Mucosa of gallbladder (tissue), 1 donor: ENCODE measurements around the gene FGGY. TPM values are rescaled to one million over a fixed set of nuclear protein-coding genes. Genes with fewer than 3 reads are reported as not detected.

Experiments
- DNase-seq: peaks from one replicate; pipeline ENCODE4 v3.0.0-alpha.2; 2020; ENCODE audit warnings: low spot score
- total RNA-seq: library from RNA; stranded (reverse); gene quantifications from one replicate; pipeline ENCODE4 v1.2.1, GENCODE V29; 2021
- donor health status: DM: no; HTN: no; CAD: no.

Gene FGGY
- total RNA-seq, 1 donor from 2014 or later, result 36.4 TPM

DNA sequence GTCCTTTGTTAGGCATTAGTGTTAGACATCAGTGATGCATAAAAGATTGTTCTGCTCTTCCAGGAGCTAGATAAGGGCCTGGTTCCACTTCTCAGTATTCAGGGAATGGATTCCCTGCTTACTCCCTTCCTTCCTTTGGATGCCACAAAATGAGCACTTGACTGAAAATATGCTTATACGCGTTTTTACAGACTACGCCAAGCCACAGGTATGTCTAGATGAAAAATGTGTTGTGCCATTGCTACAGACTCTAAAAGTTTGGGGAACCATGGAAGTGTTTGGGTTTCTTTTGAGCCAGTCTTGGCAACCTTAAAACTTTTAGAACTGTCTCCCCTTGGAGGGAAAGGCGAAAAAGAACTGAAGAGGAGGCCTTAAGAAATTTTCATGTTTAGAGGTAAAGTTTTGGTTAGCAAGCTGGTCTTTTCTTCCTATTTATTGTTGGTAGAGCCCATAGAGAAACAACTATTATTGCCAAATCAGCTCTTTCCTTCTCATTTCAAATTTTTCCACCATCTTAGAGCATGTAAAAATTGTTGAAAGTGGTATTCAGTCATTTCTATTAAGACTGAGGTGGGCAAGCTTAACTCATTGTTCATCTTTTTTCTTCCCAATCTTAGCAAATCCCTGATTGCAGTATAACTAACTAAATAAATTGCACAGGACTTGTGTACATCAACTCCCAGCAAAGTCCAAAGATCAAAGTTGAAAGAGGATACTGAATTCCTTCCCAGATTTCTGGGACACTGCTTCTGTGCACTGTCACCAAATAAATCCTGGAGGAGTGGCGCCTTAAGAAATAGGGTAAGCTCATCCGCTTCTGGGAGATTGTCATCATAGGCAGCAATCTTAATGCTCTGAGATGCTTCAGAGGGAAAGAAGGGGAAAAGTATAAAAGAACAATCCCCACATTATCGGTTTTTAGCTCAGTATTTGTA lies 18.9 kb downstream of the FGGY start:
- no peak for DNase-seq

- no peak for DNase-seq
Observed at GRCh38 chr1:59316497-59317128, 19.7 kb downstream of the FGGY start.

DNA sequence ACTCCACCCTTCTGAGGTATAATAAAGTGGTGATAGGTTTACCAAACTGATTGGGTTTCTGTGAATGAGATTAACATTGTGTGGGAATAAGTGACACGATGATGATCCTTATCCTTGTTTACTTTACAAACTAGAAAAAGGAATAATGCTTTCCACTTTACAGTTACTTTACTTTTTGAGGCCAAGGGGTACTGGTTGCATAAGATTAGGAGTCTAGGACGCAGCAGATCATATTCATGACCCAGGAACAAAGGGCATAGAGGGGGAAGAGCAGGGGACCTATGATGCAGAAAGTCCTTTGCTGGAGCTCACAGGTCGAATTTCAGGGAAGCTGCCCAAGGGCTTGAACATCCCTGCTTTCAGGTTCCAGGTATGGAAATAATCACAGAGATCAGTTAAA lies 20.4 kb downstream of the FGGY start:
- no peak for DNase-seq

DNA sequence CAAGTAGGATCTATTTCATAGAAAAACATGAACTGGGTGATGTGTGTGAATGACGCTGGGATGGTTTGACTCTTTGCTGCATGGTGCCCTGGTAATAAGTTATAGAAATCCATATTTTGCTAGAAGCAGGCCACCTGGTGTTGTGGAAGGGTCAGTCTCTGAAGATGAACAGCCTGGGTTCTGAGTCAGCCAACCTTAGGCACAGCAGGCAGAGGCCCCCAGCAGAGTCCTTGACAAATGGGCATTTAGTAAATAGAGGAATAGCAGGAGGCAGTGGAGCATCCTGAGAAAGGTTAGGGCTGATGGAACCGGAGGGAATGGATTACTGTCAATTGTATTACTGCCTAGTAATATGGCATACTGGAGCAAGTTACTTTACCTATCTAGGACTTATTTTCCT lies 20.9 kb downstream of the FGGY start:
- no peak for DNase-seq

- no peak for DNase-seq
Observed at GRCh38 chr1:59318271-59318860, 21.5 kb downstream of the FGGY start.

- no peak for DNase-seq
Observed at GRCh38 chr1:59322394-59322793, 25.5 kb downstream of the FGGY start.

DNA sequence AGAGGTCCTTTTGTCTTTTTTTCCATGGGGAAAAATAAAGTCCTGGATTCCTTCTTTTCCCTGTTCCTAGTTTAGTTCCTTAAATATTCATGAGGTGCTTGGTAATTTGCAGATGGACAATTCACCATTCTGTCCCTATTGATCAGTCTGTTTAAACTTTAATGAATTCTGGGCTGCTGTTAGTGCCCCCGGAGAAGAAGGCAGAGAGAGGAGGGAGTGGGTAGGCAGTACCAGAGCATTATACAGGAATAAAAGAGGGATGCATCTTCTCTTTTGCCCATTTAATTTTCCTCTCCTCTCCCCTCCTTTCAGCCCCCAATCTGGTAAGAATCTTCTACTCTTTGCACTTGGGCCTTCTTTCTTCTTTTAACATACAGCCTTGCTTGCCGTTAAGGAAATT lies 25.9 kb downstream of the FGGY start:
- no peak for DNase-seq

DNA sequence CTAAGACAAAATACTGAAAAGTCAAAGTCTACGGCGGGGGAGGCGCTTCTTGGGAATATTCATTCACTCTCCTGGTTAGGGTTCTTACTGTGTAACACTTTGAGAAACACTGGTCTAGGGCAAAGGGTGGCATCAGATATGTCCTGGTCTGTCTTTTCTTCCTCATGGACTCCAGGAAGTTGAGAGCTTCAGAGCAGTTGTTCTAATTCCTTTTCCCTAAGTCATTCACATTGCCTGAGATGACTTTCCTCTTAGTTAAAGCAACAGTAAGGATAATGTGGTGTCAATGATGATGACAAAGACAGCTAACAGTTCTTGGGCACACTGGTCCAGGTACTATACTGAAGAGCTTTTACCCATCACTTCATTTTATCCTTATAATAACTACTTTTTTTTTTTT lies 27.0 kb downstream of the FGGY start:
- no peak for DNase-seq

- no peak for DNase-seq
Observed at GRCh38 chr1:59328353-59328752, 31.5 kb downstream of the FGGY start.

DNA sequence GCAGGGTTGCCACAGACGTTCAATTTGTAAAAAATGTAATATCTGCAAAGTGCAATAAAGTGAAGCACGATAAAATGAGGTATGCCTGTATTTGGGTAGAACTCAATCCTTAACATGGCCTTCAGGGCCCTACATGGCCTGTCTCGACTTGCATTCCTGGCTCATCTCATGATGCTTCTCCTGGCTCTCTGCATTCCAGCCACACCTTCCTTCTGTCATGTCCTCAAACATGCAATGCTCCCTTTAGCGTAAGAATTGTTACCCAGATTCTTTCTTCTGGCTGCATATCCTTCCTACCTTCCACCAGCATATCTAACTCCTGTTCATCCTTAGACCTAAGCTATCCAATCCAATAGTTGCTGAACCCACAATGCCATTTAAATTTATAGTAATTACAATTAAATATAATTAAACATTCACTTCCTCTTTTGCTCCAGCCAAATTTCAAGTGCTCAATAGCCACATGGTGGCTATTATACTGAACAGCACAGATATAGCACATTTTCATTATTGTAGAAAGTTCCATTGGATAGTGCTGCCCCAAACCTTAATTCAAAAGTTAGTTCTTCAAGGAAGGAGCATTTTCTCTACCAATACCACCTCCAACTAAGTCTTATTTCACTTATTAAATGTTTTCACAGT lies 32.6 kb downstream of the FGGY start:
- no peak for DNase-seq

GRCh38 chr1:59331686-59332620 lies 35.1 kb downstream of the FGGY start:
- no peak for DNase-seq

DNA sequence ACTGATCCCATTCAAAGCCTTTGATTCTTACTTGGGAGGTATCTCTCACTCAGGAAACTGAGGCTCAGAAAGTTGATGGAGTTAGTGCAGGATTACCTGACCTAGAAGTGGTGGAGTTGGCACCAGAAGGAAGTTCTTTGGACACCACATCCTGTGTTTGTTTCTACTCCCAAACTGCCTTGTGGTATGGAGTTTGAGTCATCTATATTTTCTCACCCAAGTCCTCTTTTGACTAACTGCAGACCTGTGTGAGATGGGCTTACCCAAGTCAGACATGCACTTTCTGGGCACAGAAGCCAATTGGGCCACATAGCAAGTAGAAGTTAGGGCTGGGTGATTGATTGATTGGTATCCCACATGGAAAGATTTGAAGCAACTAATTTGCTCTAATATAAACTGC lies 36.1 kb downstream of the FGGY start:
- DNase-seq, result no peak

DNA sequence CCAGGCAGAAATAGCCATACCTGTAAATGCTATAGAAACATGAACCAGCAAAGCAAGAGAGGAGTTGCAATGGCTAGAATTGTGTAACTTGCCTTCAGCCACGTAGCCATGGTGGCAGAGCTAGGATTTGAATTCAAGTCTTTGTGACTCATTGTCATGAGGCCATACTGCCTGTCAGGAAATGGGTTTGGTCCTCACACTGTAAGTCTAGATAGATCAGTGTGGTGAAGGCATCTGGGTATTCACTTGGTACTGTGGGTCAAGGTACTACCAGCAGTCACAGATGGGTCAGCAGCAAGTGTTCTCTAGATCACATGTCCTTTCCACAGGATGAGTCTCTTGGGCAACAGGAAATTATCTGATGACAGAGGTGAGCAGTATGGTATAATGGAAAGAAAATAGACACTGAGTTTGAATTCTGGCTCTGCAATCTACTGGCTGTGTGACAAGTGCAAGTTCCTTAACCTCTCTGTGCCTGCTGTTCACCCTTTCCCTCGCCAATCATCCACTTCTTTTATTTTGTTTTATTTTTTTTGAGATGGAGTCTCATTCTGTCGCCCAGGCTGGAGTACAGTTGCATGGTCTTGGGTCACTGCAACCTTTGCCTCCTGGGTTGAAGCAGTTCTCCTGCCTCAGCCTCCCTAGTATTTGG lies 36.9 kb downstream of the FGGY start:
- no peak for DNase-seq

DNA sequence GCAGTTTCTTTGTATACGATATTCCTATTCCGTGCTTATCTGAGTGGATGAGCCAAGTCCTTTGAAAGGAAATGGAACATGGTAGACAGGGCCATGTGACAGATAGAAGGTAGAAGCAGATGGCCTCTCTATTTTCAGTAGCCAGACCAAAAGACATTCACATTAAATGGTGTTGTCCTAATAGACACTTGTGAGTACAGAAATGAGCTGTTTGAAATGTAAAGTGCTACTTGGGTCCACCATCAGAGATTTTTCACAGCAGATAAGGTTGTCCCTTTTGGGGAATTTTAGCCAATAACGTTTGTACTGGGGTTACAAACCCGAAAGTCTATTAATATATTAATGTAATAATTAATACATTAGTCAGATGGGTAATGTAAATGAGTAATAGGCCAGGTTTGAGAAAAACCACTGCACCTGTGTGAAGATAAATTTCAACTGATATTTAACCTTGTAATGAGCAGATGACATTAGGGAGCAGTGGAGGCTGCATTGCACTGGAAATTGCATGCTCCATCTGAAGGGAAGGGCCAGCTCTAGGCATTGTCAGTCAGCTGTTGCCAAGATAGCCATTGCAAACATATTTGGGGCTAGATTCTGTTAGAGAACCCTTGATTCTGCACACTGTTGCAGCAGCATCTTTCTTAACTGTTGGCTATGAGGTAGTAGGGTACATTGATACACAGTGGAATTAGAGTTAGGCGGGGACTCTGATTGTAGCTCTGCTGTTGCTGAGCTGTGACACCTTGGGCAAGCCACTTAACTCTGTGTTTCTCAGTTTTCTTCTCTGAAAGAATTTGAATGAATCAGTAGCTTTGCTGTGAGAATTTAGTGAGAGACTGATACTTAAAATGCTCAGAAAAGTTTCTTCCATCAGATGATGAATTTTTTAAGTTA lies 43.8 kb downstream of the FGGY start:
- no peak for DNase-seq

GRCh38 chr1:59342801-59343575 lies 46.1 kb downstream of the FGGY start:
- DNase-seq, result no peak

DNA sequence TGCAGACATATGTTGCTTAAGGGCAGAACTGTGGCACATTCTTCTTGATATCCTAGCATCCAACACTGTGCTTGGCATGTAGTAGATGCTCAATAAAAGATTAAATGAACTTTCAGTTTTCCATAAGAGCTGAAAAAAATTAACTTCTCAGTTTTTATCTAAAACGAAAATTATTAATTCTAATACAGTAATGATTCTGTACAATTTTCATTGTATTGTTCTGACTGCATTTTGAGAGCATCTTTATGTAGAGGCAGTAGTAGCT lies 46.6 kb downstream of the FGGY start:
- DNase-seq, result no peak

GRCh38 chr1:59345221-59345620 lies 48.3 kb downstream of the FGGY start:
- DNase-seq, result no peak

- DNase-seq, result no peak
Observed at GRCh38 chr1:59346429-59346828, 49.5 kb downstream of the FGGY start.

GRCh38 chr1:59349101-59349500 lies 52.2 kb downstream of the FGGY start:
- no peak for DNase-seq
